ENCODE data around the gene DNAH10.

DNA sequence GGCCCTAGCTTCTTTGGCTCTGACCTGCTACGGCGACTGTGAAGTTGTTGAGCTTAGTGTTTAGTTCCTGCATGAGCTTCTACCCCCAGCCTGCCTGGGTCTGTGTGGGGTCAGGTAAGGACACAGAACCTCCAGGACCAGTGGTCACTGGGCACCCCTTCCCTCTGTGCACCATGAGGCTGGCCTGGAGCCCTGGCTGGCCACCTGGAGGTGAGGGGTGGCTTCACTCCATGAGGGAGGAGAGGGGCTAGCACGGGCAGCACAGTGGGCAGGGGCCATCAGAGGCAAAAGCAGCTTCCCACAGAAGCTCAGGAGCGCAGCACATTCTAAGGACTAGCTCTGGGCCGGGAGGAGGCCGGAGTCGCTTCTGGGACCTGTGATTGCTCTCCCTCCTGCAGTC lies 173.9 kb downstream of the DNAH10 start:
- TF ChIP-seq, protein P1, sequence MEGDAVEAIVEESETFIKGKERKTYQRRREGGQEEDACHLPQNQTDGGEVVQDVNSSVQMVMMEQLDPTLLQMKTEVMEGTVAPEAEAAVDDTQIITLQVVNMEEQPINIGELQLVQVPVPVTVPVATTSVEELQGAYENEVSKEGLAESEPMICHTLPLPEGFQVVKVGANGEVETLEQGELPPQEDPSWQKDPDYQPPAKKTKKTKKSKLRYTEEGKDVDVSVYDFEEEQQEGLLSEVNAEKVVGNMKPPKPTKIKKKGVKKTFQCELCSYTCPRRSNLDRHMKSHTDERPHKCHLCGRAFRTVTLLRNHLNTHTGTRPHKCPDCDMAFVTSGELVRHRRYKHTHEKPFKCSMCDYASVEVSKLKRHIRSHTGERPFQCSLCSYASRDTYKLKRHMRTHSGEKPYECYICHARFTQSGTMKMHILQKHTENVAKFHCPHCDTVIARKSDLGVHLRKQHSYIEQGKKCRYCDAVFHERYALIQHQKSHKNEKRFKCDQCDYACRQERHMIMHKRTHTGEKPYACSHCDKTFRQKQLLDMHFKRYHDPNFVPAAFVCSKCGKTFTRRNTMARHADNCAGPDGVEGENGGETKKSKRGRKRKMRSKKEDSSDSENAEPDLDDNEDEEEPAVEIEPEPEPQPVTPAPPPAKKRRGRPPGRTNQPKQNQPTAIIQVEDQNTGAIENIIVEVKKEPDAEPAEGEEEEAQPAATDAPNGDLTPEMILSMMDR (IDR thresholded peaks at IDR 0.05) = no peak
- TF ChIP-seq POLR2A (IDR thresholded peaks at IDR 0.05) = no peak

All from adrenal gland (tissue), 5 donors.